ENCODE data around the gene TTLL8. TPM values are rescaled to one million over a fixed set of nuclear protein-coding genes. Genes with fewer than 3 reads are reported as not detected.

Gene TTLL8
- total and polyA plus RNA-seq, 7 donors, result not detected

DNA sequence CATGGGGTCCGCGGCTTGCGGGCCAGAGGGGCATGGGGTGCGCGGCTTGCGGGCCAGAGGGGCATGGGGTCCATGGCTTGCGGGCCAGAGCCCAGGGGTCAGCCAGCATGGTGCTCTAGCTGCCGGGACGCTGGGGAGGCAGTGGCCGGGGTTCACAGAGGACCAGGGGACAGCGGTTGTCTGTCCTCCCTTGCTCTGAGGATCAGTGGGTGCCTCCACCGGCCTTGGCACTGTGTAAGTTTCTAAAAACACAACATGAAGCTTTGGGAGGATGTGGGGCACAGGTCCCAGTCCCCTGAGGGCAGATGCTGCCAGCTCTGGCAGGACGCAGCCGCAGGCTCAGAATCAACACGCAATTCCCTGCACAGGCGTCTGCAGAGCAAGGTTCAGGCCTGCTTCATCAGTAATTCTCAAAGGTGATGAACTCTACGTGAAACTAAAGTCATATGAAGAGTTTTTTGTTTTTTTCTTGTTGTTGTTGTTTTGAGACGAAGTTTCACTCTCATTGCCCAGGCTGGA, 24.2 kb upstream of the TTLL8 start:
- H3K4me1 ChIP-seq, result no peaks in the 10 kb centered on the region
- 77 to 88% (median 83%) methylated on average over 18 of the region's 18 CpGs for WGBS, 3 donors
- DNase-seq (no peak), ATAC-seq (no peak)
- H3K4me3 ChIP-seq, result no peak overlapping the region
- H3K36me3 ChIP-seq (ENCODE audit: insufficient read depth in 1 of 2, low read depth in 1 of 2), result no peaks in the 10 kb centered on the region
- no peak for TF ChIP-seq CTCF (IDR thresholded peaks at IDR 0.05)
- H3K27me3 ChIP-seq (ENCODE audit: insufficient read depth in 3 of 3, low read length in 2 of 3), result peaks cover 0 to 40% (median 6%) of the 10 kb centered on the region in 3 donors
- no peaks in the 10 kb centered on the region for H3K9me3 ChIP-seq
- intact Hi-C loops (cut with DNase I), result no loop called here
- no peak overlapping the region for H3K27ac ChIP-seq

DNA sequence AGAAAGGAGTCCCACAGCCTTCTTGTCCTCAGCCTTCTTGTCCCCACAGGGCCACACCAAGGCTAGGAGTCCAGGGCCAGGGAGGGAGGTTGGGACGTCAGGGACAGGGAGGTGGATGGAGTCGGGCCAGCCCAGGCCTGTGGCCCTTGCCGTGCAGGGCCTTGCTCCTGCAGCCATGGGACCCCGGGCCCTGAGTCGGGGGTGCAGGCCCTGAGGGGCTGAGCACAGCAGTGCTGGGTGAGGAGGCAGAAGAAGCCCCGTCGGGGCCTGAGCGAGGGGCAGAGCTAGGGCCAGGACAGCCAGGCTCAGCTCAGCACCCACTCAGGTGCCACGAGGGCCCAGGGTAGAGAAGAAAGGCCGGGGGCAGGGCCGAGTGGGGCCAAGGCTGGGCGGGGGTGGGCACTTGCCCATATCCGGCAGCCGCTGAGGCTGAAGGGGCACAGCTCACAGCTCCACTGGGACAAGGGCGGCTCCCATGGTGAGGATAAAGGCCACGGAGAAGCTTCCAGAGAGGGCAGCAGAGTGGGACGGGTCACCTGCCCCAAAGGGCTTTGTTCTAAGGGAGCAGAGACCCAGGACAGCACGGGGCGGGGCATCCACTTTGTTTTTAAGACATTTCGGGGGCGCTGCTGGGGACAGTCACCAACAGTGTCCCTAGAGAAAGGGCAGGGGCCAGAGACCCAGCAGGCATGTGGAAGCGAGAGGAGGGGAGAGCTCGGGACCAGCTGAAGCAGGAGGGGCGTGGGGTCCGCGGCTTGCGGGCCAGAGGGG, 23.5 kb upstream of the TTLL8 start:
- 83 to 84% (median 84%) methylated on average over 25 to 27 of the region's 27 CpGs for WGBS, 3 donors
- Histone ChIP-seq H3K36me3 (ENCODE audit: insufficient read depth in 1 of 2, low read depth in 1 of 2) (no peaks in the 10 kb centered on the region), H3K9me3 (no peaks in the 10 kb centered on the region), H3K4me1 (no peaks in the 10 kb centered on the region), H3K4me3 (no peak overlapping the region), H3K27ac (no peak overlapping the region), H3K27me3 (ENCODE audit: insufficient read depth in 3 of 3, low read length in 2 of 3) (peaks cover 0 to 38% (median 6%) of the 10 kb centered on the region in 3 donors)
- no peak for DNase-seq
- no peak for TF ChIP-seq CTCF (IDR thresholded peaks at IDR 0.05)
- intact Hi-C loops (cut with DNase I), result no loop called here
- no peak for ATAC-seq

DNA sequence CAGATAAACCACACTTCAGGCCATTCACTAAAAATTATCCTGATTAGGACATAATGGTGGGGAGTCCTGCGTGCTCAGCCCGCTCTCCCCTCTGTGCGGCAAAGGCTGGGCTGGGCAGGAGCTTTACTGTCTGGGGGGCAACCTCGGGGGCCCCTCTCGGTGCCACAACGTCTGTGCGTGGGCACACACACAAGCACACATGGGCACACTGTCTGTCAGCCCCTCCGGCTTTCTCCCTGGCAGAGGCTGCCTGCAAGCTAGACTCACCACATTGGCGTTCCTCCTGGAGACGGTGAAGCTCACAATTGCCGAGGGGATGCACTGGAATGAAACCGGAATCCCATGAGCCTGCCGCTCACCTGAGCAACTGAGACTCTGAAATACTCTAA, 22.0 kb upstream of the TTLL8 start:
- no peaks in the 10 kb centered on the region for H3K36me3 ChIP-seq (ENCODE audit: insufficient read depth in 1 of 2, low read depth in 1 of 2)
- no peak for DNase-seq
- no peak for ATAC-seq
- H3K4me3 ChIP-seq, result no peak overlapping the region
- intact Hi-C loops (cut with DNase I), result no loop called here
- no peak overlapping the region for H3K27ac ChIP-seq
- no peaks in the 10 kb centered on the region for H3K9me3 ChIP-seq
- peaks cover 0 to 38% (median 6%) of the 10 kb centered on the region in 3 donors for H3K27me3 ChIP-seq (ENCODE audit: insufficient read depth in 3 of 3, low read length in 2 of 3)
- 70 to 78% (median 74%) methylated on average over 13 of the region's 13 CpGs for WGBS, 3 donors
- H3K4me1 ChIP-seq, result no peaks in the 10 kb centered on the region
- no peak for TF ChIP-seq CTCF (IDR thresholded peaks at IDR 0.05)

DNA sequence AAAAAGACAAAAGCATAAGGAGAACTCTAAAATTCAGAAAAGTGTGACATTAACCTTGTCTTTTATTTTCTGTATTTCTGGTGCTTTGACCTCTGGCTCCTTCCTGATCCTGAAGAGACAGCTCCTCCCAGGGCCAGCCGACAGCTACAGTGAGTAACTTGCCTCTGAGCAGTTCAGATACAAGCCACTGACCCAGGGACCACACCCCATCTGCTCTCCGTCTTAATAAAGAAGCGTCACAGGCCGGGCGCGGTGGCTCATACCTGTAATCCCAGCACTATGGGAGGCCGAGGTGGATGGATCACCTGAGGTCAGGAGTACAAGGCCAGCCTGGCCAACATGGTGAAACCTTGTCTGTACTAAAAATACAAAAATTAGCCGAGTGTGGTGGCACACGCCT, 20.7 kb upstream of the TTLL8 start:
- Histone ChIP-seq H3K4me1 (no peaks in the 10 kb centered on the region), H3K9me3 (no peaks in the 10 kb centered on the region), H3K36me3 (ENCODE audit: insufficient read depth in 1 of 2, low read depth in 1 of 2) (no peaks in the 10 kb centered on the region), H3K4me3 (no peak overlapping the region), H3K27me3 (ENCODE audit: insufficient read depth in 3 of 3, low read length in 2 of 3) (peaks cover 0 to 30% (median 3%) of the 10 kb centered on the region in 3 donors), H3K27ac (no peak overlapping the region)
- DNase-seq (no peak), ATAC-seq (no peak)
- intact Hi-C loops (cut with DNase I), result no loop called here
- WGBS, 3 donors, result 80 to 88% (median 81%) methylated on average over 9 of the region's 9 CpGs
- no peak for TF ChIP-seq CTCF (IDR thresholded peaks at IDR 0.05)

All from psoas muscle (tissue), 8 donors.